Measurements from ENCODE around the gene OR6S1. TPM values are rescaled to one million over a fixed set of nuclear protein-coding genes. Genes with fewer than 3 reads are reported as not detected.

OR6S1 gene
- total RNA-seq, 2 experiments from 2014 or later: not detected

DNA sequence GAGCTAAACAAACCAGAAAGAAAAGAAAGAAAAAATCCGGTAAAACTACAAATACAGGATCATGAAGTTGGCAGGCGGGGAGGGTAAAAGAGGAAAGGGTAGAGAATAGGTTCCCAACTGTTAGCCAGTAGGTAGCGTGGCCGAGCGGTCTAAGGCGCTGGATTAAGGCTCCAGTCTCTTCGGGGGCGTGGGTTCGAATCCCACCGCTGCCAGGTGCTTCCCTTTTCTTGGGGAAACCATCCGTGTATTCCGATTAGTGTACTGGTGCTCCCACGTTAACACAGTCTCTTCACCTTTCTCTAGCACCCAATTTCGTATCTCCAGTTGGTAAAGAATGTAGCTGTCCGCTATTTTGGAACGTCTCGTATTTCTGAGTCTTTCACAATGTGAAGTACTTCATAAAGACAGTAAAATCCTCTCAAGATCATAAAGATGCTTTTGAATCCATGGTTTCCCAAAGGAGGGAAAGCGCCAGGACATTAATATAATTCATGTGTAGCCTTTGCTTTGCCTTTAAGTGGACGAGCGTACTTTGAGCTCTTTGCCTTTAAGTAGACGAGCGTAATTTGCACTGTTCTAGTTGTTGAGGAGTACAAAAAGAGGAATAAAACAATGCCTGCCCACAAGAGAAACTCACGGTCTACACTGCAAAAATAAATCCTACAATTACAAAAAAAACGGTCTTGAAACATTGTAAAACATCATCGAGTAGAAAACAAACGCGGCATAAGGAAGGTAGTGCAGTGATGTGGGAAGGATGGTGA is 31.3 kb downstream of the OR6S1 start:
- Histone ChIP-seq H3K27ac (ENCODE audit: low read depth, low read length, poor library complexity, severe bottlenecking) (no peak overlapping the region), H3K4me3 (ENCODE audit: low read depth, low read length, poor library complexity, severe bottlenecking) (peak overlapping the region; percentile 70), H3K4me1 (ENCODE audit: insufficient read depth, low read length, poor library complexity, severe bottlenecking) (peaks cover 47% of the 10 kb centered on the region), H3K9me3 (ENCODE audit: low read length) (no peaks in the 10 kb centered on the region), H2AFZ (ENCODE audit: low read length) (peak overlapping the region; percentile 44; the same call in 1 of the 2 replicates), H3K4me2 (ENCODE audit: low read length) (peak overlapping the region; percentile 69), H3K9me2 (ENCODE audit: insufficient read depth, low read length) (no peaks in the 10 kb centered on the region), H4K20me1 (ENCODE audit: insufficient read depth, low read length) (no peaks in the 10 kb centered on the region), H3K79me2 (ENCODE audit: insufficient read depth, low read depth, low read length) (no peaks in the 10 kb centered on the region), H3K36me3 (ENCODE audit: insufficient read depth, low read length) (no peaks in the 10 kb centered on the region)
- POLR2A ChIA-PET: interaction anchor here (0.6 to 1.6 kb wide), 4 partner anchors 58 to 867 kb away, joined by 3 to 5 read pairs (median 3); partner anchors contain the start of gene CCNB1IP1
- intact Hi-C loops (cut with micrococcal nuclease; ENCODE audit: unreplicated experiment): loop anchor here (1.0 to 5.0 kb wide), 2 partner anchors 56 to 138 kb away; no protein-coding TSS in a partner anchor
- TF ChIP-seq CTCF (conservative IDR thresholded peaks at IDR 0.05; ENCODE audit: low read length): no peak
- no peak for TF ChIP-seq EZH2phosphoT487 (IDR thresholded peaks at IDR 0.05; ENCODE audit: borderline replicate concordance, low read depth, low read length)
- CTCF ChIA-PET (ENCODE audit: unreplicated experiment): interaction anchor here (0.8 to 1.2 kb wide), 3 partner anchors 267 to 283 kb away, joined by 3 read pairs; partner anchors contain the start of gene PARP2
- DNase-seq (ENCODE audit: low spot score): peak; percentile 65
- no TSS peak for BruUV-seq (replicated peaks)

- H3K27ac ChIP-seq (ENCODE audit: low read depth, low read length, poor library complexity, severe bottlenecking): no peak overlapping the region
- ChIA-PET CTCF (ENCODE audit: unreplicated experiment) (interaction anchor here (0.8 to 1.2 kb wide), 3 partner anchors 266 to 282 kb away, joined by 3 read pairs; partner anchors contain the start of gene PARP2), POLR2A (interaction anchor here (1.1 to 2.6 kb wide), 3 partner anchors 59 to 282 kb away, joined by 3 to 11 read pairs (median 3); no protein-coding TSS in a partner anchor)
- H2AFZ ChIP-seq (ENCODE audit: low read length): peak overlapping the region; percentile 44; the same call in 1 of the 2 replicates
- no peaks in the 10 kb centered on the region for H4K20me1 ChIP-seq (ENCODE audit: insufficient read depth, low read length)
- H3K4me3 ChIP-seq (ENCODE audit: low read depth, low read length, poor library complexity, severe bottlenecking): peak overlapping the region; percentile 70
- DNase-seq (ENCODE audit: low spot score): peak; percentile 91
- H3K9me3 ChIP-seq (ENCODE audit: low read length): no peaks in the 10 kb centered on the region
- no peaks in the 10 kb centered on the region for H3K36me3 ChIP-seq (ENCODE audit: insufficient read depth, low read length)
- H3K79me2 ChIP-seq (ENCODE audit: insufficient read depth, low read depth, low read length): no peaks in the 10 kb centered on the region
- peak; percentile 99 for TF ChIP-seq CTCF (conservative IDR thresholded peaks at IDR 0.05; ENCODE audit: low read length)
- no peak for TF ChIP-seq EZH2phosphoT487 (IDR thresholded peaks at IDR 0.05; ENCODE audit: borderline replicate concordance, low read depth, low read length)
- no TSS peak for BruUV-seq (replicated peaks)
- intact Hi-C loops (cut with micrococcal nuclease; ENCODE audit: unreplicated experiment): loop anchor here (1.0 to 5.0 kb wide), 5 partner anchors 57 to 282 kb away; partner anchors contain the start of gene TEP1
- no peaks in the 10 kb centered on the region for H3K9me2 ChIP-seq (ENCODE audit: insufficient read depth, low read length)
- peak overlapping the region; percentile 69 for H3K4me2 ChIP-seq (ENCODE audit: low read length)
- H3K4me1 ChIP-seq (ENCODE audit: insufficient read depth, low read length, poor library complexity, severe bottlenecking): peaks cover 41% of the 10 kb centered on the region
Measured at GRCh38 chr14:20609215-20610001, 32.1 kb downstream of the OR6S1 start.
